HEK293 (cell line): ENCODE results near the gene POFUT2.

Experiments
- HOXA7 ChIP-seq: sonication (generic); formaldehyde crosslinking; IDR thresholded peaks from 2 replicates; pipeline ENCODE4 v1.8.1; 2022; ENCODE audit warnings: missing genetic modification reagents, borderline replicate concordance
- SCRT1 ChIP-seq: fragments of 450-650 bp; formaldehyde crosslinking; IDR thresholded peaks from 2 replicates; pipeline ENCODE4 v1.5.1; 2016; ENCODE audit warnings: missing biosample characterization, missing genetic modification characterization, borderline replicate concordance
- YY2 ChIP-seq: fragments of 450-650 bp; formaldehyde crosslinking; IDR thresholded peaks from 2 replicates; pipeline ENCODE4 v1.5.1; 2016; ENCODE audit warnings: missing biosample characterization, missing genetic modification characterization
- ZNF112 ChIP-seq: fragments of 450-650 bp; formaldehyde crosslinking; IDR thresholded peaks from 2 replicates; pipeline ENCODE4 v1.5.0; 2017; ENCODE audit warnings: missing biosample characterization, missing genetic modification characterization
- ZNF132 ChIP-seq: fragments of 450-650 bp; formaldehyde crosslinking; IDR thresholded peaks from 2 replicates; pipeline ENCODE4 v1.5.1; 2017; ENCODE audit warnings: missing biosample characterization, missing genetic modification characterization, borderline replicate concordance
- ZNF138 ChIP-seq: fragments of 450-650 bp; formaldehyde crosslinking; IDR thresholded peaks from 2 replicates; pipeline ENCODE4 v1.5.1; 2016; ENCODE audit warnings: missing biosample characterization, missing genetic modification characterization, borderline replicate concordance
- ZNF157 ChIP-seq: fragments of 450-650 bp; formaldehyde crosslinking; IDR thresholded peaks from 2 replicates; pipeline ENCODE4 v1.5.1; 2016; ENCODE audit warnings: missing biosample characterization, missing genetic modification characterization
- ZNF184 ChIP-seq: fragments of 450-650 bp; IDR thresholded peaks from 2 replicates; pipeline ENCODE4 v1.5.1; 2018; ENCODE audit warnings: missing biosample characterization, mild to moderate bottlenecking, missing genetic modification characterization
- ZNF2 ChIP-seq: fragments of 450-650 bp; formaldehyde crosslinking; IDR thresholded peaks from 2 replicates; pipeline ENCODE4 v1.5.1; 2016; ENCODE audit warnings: missing biosample characterization, missing genetic modification characterization
- ZNF221 ChIP-seq: fragments of 450-650 bp; formaldehyde crosslinking; IDR thresholded peaks from 2 replicates; pipeline ENCODE4 v1.5.1; 2017; ENCODE audit warnings: missing biosample characterization, missing genetic modification characterization, borderline replicate concordance
- ZNF23 ChIP-seq: fragments of 450-650 bp; formaldehyde crosslinking; IDR thresholded peaks from 2 replicates; pipeline ENCODE4 v1.5.1; 2016; ENCODE audit warnings: missing biosample characterization, missing genetic modification characterization, borderline replicate concordance
- ZNF341 ChIP-seq: fragments of 450-650 bp; formaldehyde crosslinking; IDR thresholded peaks from 2 replicates; pipeline ENCODE4; 2016; ENCODE audit warnings: low read depth, missing biosample characterization, missing genetic modification characterization
- ZNF423 ChIP-seq: fragments of 450-650 bp; formaldehyde crosslinking; IDR thresholded peaks from 2 replicates; pipeline ENCODE4 v1.5.1; 2016; ENCODE audit warnings: missing biosample characterization, missing genetic modification characterization
- ZNF426 ChIP-seq: fragments of 450-650 bp; formaldehyde crosslinking; IDR thresholded peaks from 2 replicates; pipeline ENCODE4 v1.5.1; 2017; ENCODE audit warnings: missing biosample characterization, missing genetic modification characterization, mild to moderate bottlenecking, inconsistent platforms, moderate library complexity
- ZNF473 ChIP-seq: fragments of 450-650 bp; formaldehyde crosslinking; IDR thresholded peaks from 2 replicates; pipeline ENCODE4 v1.5.1; 2017; ENCODE audit warnings: missing biosample characterization, missing genetic modification characterization
- ZNF548 ChIP-seq: fragments of 450-650 bp; formaldehyde crosslinking; IDR thresholded peaks from 2 replicates; pipeline ENCODE4 v1.5.1; 2016; ENCODE audit warnings: missing biosample characterization, missing genetic modification characterization
- ZNF571 ChIP-seq: fragments of 450-650 bp; formaldehyde crosslinking; IDR thresholded peaks from 2 replicates; pipeline ENCODE4 v1.5.0; 2017; ENCODE audit warnings: missing biosample characterization, missing genetic modification characterization
- ZNF600 ChIP-seq: fragments of 450-650 bp; formaldehyde crosslinking; IDR thresholded peaks from 2 replicates; pipeline ENCODE4 v1.5.1; 2016; ENCODE audit warnings: missing biosample characterization, missing genetic modification characterization
- ZNF621 ChIP-seq: fragments of 450-650 bp; formaldehyde crosslinking; IDR thresholded peaks from 2 replicates; pipeline ENCODE4 v1.5.1; 2017; ENCODE audit warnings: missing biosample characterization, missing genetic modification characterization
- ZNF624 ChIP-seq: fragments of 450-650 bp; formaldehyde crosslinking; IDR thresholded peaks from 2 replicates; pipeline ENCODE4 v1.5.1; 2017; ENCODE audit warnings: missing biosample characterization, missing genetic modification characterization
- ZNF654 ChIP-seq: fragments of 450-650 bp; formaldehyde crosslinking; IDR thresholded peaks from 2 replicates; pipeline ENCODE4 v1.5.1; 2016; ENCODE audit warnings: low read depth, missing biosample characterization, missing genetic modification characterization
- ZNF664 ChIP-seq: fragments of 450-650 bp; formaldehyde crosslinking; IDR thresholded peaks from 2 replicates; pipeline ENCODE4 v1.5.1; 2016; ENCODE audit warnings: missing biosample characterization, missing genetic modification characterization
- TF ChIP-seq, protein P1 (sequence below): fragments of 450-650 bp; formaldehyde crosslinking; IDR thresholded peaks from 2 replicates; pipeline ENCODE4 v1.5.1; 2016; ENCODE audit warnings: missing biosample characterization, missing genetic modification characterization
- TF ChIP-seq, protein P2 (sequence below): fragments of 450-650 bp; formaldehyde crosslinking; IDR thresholded peaks from 2 replicates; pipeline ENCODE4 v1.5.1; 2016; ENCODE audit warnings: missing biosample characterization, missing genetic modification characterization
- TF ChIP-seq, protein P3 (sequence below): fragments of 450-650 bp; formaldehyde crosslinking; IDR thresholded peaks from 2 replicates; pipeline ENCODE4 v1.5.1; 2017; ENCODE audit warnings: missing biosample characterization, missing genetic modification characterization
- TF ChIP-seq, protein P4 (sequence below): fragments of 450-650 bp; formaldehyde crosslinking; IDR thresholded peaks from 2 replicates; pipeline ENCODE4 v1.5.1; 2016; ENCODE audit warnings: missing biosample characterization, missing genetic modification characterization
- TF ChIP-seq, protein P5 (sequence below): fragments of 450-650 bp; formaldehyde crosslinking; IDR thresholded peaks from 2 replicates; pipeline ENCODE4 v1.5.1; 2016; ENCODE audit warnings: missing biosample characterization, missing genetic modification characterization
- TF ChIP-seq, protein P6 (sequence below): fragments of 450-650 bp; formaldehyde crosslinking; IDR thresholded peaks from 2 replicates; pipeline ENCODE4 v1.5.1; 2016; ENCODE audit warnings: missing biosample characterization, missing genetic modification characterization, borderline replicate concordance

POFUT2 gene

DNA sequence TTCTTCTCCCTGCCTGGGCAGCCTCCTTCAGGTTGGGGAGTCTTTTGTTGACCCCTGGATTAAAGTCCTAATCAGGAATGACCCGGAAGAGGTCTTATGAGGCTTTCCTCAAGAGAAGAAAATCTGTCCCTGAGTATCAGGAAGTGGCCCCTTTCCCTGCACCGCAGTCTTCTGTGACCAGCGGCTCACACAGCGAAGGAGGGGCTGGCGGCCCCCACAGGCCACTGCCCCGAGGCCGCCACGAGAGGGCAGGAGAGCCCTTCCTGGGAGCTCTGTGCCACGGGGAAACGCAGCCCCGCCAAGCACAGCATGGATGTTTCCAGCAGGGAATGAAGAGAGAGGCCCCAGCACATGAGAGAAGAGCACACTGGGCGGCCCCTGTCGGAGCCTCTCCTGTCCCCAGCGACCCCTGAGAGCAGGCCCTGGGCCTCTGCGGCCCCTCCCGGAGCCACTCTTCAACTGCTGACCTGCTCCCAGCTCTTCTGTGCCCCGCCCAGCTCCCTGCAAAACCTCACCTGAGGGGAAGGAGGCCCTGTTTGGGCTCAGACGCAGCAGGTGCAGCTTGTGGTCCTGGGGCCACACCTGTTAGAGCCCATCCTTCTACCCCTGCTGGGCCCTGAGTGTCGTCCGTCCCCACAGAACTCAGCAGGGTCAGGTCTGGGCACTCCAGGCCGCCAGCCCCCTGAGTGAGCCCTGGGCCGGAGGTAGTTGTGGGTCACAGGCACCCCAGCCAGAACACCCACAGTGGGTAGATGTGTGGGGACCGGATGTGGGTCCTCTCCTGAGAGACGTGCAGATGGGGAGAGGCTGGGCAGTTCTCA, 4.9 kb upstream of the POFUT2 start (continued):
- no peak for TF ChIP-seq ZNF221
- TF ChIP-seq, protein P1, sequence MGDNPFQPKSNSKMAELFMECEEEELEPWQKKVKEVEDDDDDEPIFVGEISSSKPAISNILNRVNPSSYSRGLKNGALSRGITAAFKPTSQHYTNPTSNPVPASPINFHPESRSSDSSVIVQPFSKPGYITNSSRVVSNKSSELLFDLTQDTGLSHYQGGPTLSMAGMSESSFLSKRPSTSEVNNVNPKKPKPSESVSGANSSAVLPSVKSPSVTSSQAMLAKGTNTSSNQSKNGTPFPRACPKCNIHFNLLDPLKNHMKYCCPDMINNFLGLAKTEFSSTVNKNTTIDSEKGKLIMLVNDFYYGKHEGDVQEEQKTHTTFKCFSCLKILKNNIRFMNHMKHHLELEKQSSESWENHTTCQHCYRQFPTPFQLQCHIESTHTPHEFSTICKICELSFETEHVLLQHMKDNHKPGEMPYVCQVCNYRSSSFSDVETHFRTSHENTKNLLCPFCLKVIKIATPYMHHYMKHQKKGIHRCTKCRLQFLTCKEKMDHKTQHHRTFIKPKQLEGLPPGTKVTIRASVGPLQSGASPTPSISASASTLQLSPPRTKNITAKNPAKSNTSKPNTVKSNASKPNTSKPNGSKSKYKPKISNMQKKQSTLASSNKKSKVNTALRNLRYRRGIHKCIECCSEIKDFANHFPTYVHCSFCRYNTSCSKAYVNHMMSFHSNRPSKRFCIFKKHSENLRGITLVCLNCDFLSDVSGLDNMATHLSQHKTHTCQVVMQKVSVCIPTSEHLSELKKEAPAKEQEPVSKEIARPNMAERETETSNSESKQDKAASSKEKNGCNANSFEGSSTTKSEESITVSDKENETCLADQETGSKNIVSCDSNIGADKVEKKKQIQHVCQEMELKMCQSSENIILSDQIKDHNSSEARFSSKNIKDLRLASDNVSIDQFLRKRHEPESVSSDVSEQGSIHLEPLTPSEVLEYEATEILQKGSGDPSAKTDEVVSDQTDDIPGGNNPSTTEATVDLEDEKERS (tag by site-specific recombination), result no peak
- TF ChIP-seq ZNF571 (tag by site-specific recombination), result no peak
- TF ChIP-seq, protein P2, sequence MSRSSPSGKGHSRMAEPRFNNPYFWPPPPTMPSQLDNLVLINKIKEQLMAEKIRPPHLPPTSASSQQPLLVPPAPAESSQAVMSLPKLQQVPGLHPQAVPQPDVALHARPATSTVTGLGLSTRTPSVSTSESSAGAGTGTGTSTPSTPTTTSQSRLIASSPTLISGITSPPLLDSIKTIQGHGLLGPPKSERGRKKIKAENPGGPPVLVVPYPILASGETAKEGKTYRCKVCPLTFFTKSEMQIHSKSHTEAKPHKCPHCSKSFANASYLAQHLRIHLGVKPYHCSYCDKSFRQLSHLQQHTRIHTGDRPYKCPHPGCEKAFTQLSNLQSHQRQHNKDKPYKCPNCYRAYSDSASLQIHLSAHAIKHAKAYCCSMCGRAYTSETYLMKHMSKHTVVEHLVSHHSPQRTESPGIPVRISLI (tag by site-specific recombination), result no peak
- no peak for TF ChIP-seq ZNF23 (tag by site-specific recombination)
- TF ChIP-seq, protein P3, sequence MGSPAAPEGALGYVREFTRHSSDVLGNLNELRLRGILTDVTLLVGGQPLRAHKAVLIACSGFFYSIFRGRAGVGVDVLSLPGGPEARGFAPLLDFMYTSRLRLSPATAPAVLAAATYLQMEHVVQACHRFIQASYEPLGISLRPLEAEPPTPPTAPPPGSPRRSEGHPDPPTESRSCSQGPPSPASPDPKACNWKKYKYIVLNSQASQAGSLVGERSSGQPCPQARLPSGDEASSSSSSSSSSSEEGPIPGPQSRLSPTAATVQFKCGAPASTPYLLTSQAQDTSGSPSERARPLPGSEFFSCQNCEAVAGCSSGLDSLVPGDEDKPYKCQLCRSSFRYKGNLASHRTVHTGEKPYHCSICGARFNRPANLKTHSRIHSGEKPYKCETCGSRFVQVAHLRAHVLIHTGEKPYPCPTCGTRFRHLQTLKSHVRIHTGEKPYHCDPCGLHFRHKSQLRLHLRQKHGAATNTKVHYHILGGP (tag by site-specific recombination), result no peak
- TF ChIP-seq ZNF2 (tag by site-specific recombination), result peak; percentile 77
- no peak for TF ChIP-seq YY2 (tag by site-specific recombination)
- no peak for TF ChIP-seq ZNF184
- peak; percentile 95 for TF ChIP-seq ZNF654 (tag by site-specific recombination)
- TF ChIP-seq, protein P4, sequence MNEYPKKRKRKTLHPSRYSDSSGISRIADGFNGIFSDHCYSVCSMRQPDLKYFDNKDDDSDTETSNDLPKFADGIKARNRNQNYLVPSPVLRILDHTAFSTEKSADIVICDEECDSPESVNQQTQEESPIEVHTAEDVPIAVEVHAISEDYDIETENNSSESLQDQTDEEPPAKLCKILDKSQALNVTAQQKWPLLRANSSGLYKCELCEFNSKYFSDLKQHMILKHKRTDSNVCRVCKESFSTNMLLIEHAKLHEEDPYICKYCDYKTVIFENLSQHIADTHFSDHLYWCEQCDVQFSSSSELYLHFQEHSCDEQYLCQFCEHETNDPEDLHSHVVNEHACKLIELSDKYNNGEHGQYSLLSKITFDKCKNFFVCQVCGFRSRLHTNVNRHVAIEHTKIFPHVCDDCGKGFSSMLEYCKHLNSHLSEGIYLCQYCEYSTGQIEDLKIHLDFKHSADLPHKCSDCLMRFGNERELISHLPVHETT, result peak; percentile 63; the same call in 1 of the 2 replicates
- no peak for TF ChIP-seq ZNF600 (tag by site-specific recombination)
- peak; percentile 3; the same call in 1 of the 2 replicates for TF ChIP-seq ZNF423 (tag by site-specific recombination)
- TF ChIP-seq ZNF112 (tag by site-specific recombination), result no peak
- TF ChIP-seq, protein P5, sequence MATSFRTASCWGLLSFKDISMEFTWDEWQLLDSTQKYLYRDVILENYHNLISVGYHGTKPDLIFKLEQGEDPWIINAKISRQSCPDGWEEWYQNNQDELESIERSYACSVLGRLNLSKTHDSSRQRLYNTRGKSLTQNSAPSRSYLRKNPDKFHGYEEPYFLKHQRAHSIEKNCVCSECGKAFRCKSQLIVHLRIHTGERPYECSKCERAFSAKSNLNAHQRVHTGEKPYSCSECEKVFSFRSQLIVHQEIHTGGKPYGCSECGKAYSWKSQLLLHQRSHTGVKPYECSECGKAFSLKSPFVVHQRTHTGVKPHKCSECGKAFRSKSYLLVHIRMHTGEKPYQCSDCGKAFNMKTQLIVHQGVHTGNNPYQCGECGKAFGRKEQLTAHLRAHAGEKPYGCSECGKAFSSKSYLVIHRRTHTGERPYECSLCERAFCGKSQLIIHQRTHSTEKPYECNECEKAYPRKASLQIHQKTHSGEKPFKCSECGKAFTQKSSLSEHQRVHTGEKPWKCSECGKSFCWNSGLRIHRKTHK, result no peak
- TF ChIP-seq SCRT1 (tag by site-specific recombination), result no peak; the same call in 1 of the 2 replicates
- no peak for TF ChIP-seq HOXA7 (CRISPR knock-in tag)
- TF ChIP-seq ZNF624, result no peak
- TF ChIP-seq ZNF157 (tag by site-specific recombination), result no peak
- TF ChIP-seq ZNF664 (tag by site-specific recombination), result no peak
- no peak for TF ChIP-seq ZNF473 (tag by site-specific recombination)
- TF ChIP-seq, protein P6, sequence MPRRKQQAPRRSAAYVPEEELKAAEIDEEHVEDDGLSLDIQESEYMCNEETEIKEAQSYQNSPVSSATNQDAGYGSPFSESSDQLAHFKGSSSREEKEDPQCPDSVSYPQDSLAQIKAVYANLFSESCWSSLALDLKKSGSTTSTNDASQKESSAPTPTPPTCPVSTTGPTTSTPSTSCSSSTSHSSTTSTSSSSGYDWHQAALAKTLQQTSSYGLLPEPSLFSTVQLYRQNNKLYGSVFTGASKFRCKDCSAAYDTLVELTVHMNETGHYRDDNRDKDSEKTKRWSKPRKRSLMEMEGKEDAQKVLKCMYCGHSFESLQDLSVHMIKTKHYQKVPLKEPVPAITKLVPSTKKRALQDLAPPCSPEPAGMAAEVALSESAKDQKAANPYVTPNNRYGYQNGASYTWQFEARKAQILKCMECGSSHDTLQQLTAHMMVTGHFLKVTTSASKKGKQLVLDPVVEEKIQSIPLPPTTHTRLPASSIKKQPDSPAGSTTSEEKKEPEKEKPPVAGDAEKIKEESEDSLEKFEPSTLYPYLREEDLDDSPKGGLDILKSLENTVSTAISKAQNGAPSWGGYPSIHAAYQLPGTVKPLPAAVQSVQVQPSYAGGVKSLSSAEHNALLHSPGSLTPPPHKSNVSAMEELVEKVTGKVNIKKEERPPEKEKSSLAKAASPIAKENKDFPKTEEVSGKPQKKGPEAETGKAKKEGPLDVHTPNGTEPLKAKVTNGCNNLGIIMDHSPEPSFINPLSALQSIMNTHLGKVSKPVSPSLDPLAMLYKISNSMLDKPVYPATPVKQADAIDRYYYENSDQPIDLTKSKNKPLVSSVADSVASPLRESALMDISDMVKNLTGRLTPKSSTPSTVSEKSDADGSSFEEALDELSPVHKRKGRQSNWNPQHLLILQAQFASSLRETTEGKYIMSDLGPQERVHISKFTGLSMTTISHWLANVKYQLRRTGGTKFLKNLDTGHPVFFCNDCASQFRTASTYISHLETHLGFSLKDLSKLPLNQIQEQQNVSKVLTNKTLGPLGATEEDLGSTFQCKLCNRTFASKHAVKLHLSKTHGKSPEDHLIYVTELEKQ (tag by site-specific recombination), result no peak
- no peak for TF ChIP-seq ZNF138 (tag by site-specific recombination)
- no peak for TF ChIP-seq ZNF621 (tag by site-specific recombination)
- no peak for TF ChIP-seq ZNF132 (tag by site-specific recombination)
- TF ChIP-seq ZNF426 (tag by site-specific recombination), result peak; percentile 7; the same call in 1 of the 2 replicates
- no peak for TF ChIP-seq ZNF548 (tag by site-specific recombination)
- TF ChIP-seq ZNF341 (tag by site-specific recombination), result peak; percentile 7; the same call in 1 of the 2 replicates
